Lower leg skin (tissue), 4 donors: ENCODE results near the gene HTR6. TPM values are rescaled to one million over a fixed set of nuclear protein-coding genes. Genes with fewer than 3 reads are reported as not detected.

Source experiments
- DNase-seq, 2 donors: peaks; one replicate each; pipeline ENCODE4 v3.0.0-alpha.2; 2019; ENCODE audit warnings: low spot score in 2 of 2
- H3K4me3 ChIP-seq: fragments of 200-600 bp; sonication (generic); 2 replicates; pipeline ENCODE4 v1.5.1; 2017; ENCODE audit warnings: mild to moderate bottlenecking, low read depth; ENCODE audit not compliant: poor library complexity, severe bottlenecking
- POLR2A ChIP-seq, 2 donors: fragments of 450-650 bp; IDR thresholded peaks; one replicate each; pipeline ENCODE4 v1.6.1; 2016 to 2017; ENCODE audit warnings: antibody characterized with exemption in 2 of 2, mild to moderate bottlenecking in 1 of 2, moderate library complexity in 1 of 2
- WGBS, 2 donors: methylation state at CpG; one replicate each; pipeline ENCODE4 v1.1.5; 2018; 5-methylcytosine and 5-hydroxymethylcytosine counted together
- intact Hi-C: fragments of 100-400 bp; cut with DNase I; formaldehyde crosslinking; loops from one replicate; pipeline ENCODE4 v1.15.0; 2023; ENCODE audit warnings: low total_unique reads
- total RNA-seq, 4 donors: library from RNA; depleted of rRNA; stranded (reverse); fragments of >200 nt; gene quantifications; one replicate each; pipeline ENCODE4 v1.1.0, GENCODE V29; 2016
- TF ChIP-seq, protein P1 (sequence below), 3 donors: fragments of 450-650 bp; IDR thresholded peaks; one replicate each; pipeline ENCODE4 v1.5.1; 2016; ENCODE audit warnings: antibody characterized with exemption in 3 of 3, mild to moderate bottlenecking in 3 of 3, moderate library complexity in 2 of 3

The HTR6 gene
- total RNA-seq, 4 donors from 2014 or later: 0.16 TPM; not detected in 3

GRCh38 chr1:19695772-19696171 lies 31.1 kb downstream of the HTR6 start:
- intact Hi-C loops: no loop called here
- 93 to 94% methylated on average over 7 of the region's 7 CpGs for WGBS, 2 donors

GRCh38 chr1:19696820-19697219 lies 32.1 kb downstream of the HTR6 start:
- H3K4me3 ChIP-seq: no peak overlapping the region
- DNase-seq: no peak
- TF ChIP-seq, protein P1, sequence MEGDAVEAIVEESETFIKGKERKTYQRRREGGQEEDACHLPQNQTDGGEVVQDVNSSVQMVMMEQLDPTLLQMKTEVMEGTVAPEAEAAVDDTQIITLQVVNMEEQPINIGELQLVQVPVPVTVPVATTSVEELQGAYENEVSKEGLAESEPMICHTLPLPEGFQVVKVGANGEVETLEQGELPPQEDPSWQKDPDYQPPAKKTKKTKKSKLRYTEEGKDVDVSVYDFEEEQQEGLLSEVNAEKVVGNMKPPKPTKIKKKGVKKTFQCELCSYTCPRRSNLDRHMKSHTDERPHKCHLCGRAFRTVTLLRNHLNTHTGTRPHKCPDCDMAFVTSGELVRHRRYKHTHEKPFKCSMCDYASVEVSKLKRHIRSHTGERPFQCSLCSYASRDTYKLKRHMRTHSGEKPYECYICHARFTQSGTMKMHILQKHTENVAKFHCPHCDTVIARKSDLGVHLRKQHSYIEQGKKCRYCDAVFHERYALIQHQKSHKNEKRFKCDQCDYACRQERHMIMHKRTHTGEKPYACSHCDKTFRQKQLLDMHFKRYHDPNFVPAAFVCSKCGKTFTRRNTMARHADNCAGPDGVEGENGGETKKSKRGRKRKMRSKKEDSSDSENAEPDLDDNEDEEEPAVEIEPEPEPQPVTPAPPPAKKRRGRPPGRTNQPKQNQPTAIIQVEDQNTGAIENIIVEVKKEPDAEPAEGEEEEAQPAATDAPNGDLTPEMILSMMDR (IDR thresholded peaks at IDR 0.05): no peak
- no peak for TF ChIP-seq POLR2A (IDR thresholded peaks at IDR 0.05)
- 96 to 99% methylated on average over 8 of the region's 8 CpGs for WGBS, 2 donors
- intact Hi-C loops: no loop called here

More at GRCh38 chr1:19695772-19696171, 31.1 kb downstream of the HTR6 start:
- no peak for DNase-seq
- TF ChIP-seq, protein P1 (IDR thresholded peaks at IDR 0.05): no peak
- no peak for TF ChIP-seq POLR2A (IDR thresholded peaks at IDR 0.05)
- no peak overlapping the region for H3K4me3 ChIP-seq

DNA sequence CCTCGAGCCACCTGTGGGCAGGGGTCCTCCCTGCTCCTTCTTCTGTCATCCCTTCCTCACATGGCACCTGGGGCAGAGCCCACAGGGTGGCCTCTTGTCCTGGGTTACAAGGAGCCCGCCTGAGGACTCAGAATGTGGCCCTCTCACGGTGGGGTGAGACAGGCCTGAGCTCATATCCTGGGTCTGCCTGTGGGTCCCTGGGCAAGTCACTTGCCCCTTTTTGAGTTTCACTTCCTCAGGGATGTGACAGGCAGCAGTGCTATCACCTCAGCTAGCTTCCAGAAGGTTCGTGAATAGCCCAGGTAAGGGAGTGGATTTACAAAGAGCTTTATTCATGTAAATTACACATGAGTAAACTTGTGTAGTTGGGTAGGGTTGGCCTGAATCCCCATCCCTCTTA lies 33.5 kb downstream of the HTR6 start:
- TF ChIP-seq, protein P1 (IDR thresholded peaks at IDR 0.05): no peak
- no peak for TF ChIP-seq POLR2A (IDR thresholded peaks at IDR 0.05)
- no peak for DNase-seq
- no peak overlapping the region for H3K4me3 ChIP-seq
- intact Hi-C loops: no loop called here
- 79 to 81% methylated on average over 4 of the region's 4 CpGs for WGBS, 2 donors

GRCh38 chr1:19700079-19700777 lies 35.6 kb downstream of the HTR6 start:
- TF ChIP-seq, protein P1 (IDR thresholded peaks at IDR 0.05): no peak
- no peak for TF ChIP-seq POLR2A (IDR thresholded peaks at IDR 0.05)
- intact Hi-C loops: loop anchor here (5.0 kb wide), 1 partner anchor 358 kb away; no protein-coding TSS in a partner anchor
- H3K4me3 ChIP-seq: no peak overlapping the region
- 92 to 93% methylated on average over 14 of the region's 14 CpGs for WGBS, 2 donors
- no peak for DNase-seq

GRCh38 chr1:19703280-19703679 lies 38.6 kb downstream of the HTR6 start:
- H3K4me3 ChIP-seq: no peak overlapping the region
- no peak for TF ChIP-seq POLR2A (IDR thresholded peaks at IDR 0.05)
- TF ChIP-seq, protein P1 (IDR thresholded peaks at IDR 0.05): no peak
- intact Hi-C loops: loop anchor here (5.0 kb wide), 1 partner anchor 361 kb away; no protein-coding TSS in a partner anchor
- 84 to 98% methylated on average over 3 of the region's 3 CpGs for WGBS, 2 donors
- DNase-seq: no peak
